Head of caudate nucleus (tissue), 42 donors: ENCODE data around the gene RAB4A.

Source experiments
- DNase-seq, 42 donors: peaks; one replicate each; pipeline versions ENCODE4 v3.0.0 to v3.0.0-alpha.2; 2020 to 2021; ENCODE audit warnings: mixed read lengths in 7 of 42
- intact Hi-C: fragments of 100-400 bp; cut with DNase I; formaldehyde crosslinking; loops from one replicate; pipeline ENCODE4 v1.15.0; 2022

The RAB4A gene

DNA sequence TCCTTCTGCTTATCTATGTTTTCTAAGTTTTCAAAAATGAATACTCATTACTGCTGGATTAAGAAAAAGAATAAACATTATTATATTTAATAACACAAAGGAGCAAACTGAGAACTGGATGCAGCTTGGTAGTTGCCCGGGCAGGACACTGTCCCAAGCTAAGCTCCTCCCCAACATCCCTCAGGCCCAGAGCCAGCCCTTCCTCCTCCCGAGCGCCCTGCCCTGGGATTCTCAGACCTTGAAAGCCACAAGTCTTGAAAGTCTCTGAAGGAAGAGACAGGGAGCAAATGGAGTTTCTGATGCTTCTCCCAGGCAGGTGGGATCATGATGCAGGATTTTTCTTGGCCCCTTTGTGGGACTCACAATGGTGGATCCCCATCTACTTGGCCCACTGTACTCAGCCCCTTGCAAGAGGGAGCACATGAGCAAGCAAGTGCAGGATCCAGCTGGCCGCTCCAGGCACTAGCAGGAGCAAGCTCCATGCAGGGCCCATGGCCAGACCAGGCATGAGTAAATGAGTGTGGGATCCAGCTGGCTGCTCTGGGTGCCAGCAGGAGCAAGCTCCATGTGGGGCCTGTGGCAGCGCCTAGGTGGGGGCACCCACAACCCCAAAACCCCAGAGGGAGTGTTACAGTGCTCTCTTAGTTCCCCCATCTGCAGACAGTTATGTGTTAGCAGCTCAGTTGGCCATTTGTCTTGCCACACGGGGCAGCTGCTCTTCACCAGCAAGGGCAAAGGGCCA, 32.1 kb upstream of the RAB4A start:
- peak; percentile 69 to 96 (median 88) for DNase-seq
- intact Hi-C loops: no loop called here

DNA sequence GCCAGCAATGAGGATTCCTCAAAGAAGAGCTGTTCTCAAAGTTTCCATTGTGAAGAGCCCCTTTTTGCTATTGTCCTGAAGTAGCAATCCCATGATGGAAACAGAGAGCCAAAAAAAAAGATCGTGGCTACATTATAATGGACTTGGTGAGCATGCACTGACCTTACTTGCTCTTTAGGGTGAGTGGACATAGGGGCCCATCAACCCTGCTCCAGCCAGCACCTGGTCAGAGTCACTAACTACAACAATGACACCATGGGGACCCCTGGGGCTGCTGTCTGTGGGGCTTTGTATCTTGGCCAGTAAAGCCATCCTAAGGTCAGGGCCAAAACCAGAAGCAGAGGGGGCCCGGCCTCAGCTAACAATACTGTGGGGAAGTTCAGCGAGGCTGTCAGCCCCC, 30.4 kb upstream of the RAB4A start:
- intact Hi-C loops: no loop called here
- no peak for DNase-seq

DNA sequence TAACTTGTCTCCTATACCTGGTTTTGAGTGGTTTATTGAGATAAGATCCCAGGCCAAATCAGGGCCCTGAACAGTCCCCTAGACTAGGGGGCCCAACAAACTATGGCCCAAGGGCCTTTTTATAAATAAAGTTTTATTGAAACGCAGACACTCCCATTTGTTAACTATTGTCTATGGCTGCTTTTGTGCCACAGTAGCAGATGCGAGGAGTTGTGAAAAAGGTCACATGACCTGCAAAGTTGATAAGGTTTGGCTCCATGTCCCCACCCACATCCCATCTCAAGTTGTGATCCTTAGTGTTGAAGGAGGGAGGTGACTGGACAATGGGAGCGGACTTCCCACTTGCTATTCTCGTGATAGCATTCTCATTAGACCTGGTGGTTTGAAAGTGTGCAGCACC, 29.5 kb upstream of the RAB4A start:
- intact Hi-C loops: no loop called here

DNA sequence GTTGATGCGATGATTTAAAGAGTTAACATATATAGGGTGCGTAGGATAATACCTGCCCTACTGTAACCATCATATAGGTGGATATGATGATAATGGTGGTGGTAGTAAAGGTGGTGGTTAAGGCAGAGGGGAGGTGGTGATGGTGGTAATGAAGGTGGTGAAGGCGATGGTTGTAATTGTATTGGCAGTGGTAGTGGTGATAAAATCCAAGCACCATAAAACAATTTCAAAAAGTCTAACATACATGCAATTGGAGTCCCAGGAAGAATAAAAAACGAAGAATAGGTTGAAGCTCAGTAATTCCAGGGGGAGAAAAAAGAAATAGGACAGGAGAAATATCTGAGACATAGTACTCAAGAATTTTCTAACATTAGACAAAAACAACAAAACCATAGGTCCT, 27.3 kb upstream of the RAB4A start:
- DNase-seq: no peak
- intact Hi-C loops: no loop called here

More for the DNA sequence above, 29.5 kb upstream of the RAB4A start:
- no peak for DNase-seq

DNA sequence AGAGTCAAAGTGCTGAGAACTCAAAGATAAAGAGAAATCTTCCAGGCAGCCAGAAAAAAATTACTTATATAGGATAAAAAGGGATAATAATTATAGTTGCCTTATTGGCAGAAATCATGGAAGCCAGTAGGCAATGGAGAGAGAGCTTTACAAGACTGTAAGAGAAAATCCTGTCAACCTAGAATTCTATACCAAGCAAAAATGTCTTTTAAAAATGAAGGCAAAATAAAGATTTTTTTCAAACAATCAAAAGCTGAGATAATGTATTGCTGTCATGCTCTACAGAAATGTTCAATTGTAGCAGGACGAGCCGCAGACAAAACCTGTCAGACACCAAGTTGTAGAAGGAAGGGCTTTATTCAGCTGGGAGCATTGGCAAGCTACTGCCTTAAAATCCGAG, 26.8 kb upstream of the RAB4A start:
- intact Hi-C loops: no loop called here
- no peak for DNase-seq

DNA sequence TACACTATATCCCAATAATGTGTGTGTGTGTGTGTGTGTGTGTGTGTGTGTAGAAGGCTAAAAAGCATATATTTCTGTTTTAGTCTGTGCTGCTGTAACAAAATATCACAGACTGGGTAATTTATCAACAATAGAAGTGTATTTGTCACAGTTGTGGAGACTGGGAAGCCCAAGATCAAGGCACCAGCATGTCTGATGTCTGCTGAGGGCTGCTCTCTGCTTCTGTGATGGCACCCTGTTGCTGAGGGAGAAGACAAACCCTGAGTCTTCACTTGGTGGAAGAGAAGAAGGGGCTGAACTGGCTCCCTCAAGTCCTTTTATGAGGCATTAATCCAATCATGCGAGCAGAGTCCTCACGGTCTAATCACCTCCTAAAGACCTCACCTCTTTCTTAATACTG, 23.0 kb upstream of the RAB4A start:
- intact Hi-C loops: no loop called here

DNA sequence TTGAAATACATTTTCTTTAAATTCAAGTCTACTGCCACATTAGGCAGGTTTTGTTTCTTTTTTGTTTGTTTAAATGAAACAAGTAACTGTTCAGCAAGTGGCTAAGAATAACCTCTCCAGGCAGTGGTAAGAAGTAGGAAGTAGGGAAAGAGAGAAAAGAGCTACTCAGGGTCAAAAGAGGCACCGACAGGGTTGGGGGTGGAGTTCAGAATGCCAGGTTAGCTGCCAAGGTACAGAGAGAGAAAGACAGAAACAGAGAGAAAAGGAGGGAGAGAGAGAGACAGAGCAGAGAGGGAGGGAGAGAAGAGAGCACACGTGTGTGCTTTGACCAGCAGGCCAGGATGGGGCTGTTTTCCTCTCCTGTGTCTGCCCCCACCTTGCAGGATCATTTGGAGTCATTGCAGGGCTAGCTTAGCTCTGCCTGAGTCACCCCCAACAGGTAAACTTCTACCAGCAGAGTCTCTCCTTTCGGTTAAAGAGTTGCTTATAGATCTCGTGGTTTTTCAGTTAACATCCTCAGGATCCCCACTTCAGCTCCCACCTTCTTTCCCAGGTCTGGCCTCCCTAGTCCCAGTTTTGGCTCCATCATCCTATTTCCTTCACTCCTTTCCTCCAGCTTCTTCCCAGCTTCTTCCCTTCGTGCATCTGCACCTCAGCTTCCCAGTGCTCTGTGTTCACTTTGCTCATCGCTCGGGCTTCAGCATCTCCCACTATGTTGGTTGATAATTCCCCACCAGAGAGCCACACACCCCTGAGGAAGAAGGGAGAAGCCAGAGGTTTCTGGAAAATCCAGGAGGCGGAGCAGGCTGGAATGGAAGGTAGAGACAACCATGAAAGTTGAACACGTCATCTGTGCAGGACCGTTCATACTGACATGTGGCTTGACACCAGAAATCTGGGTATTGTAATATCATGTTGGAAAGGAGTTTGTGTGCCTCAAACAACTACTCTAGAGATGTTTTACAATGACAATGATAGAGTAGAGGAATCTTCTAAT, 21.8 kb upstream of the RAB4A start:
- intact Hi-C loops: no loop called here
- peak in 2 of 42 donors; percentile 11 to 41 for DNase-seq

More for the DNA sequence above, 23.0 kb upstream of the RAB4A start:
- DNase-seq: peak in 1 of 42 donors; percentile 39

DNA sequence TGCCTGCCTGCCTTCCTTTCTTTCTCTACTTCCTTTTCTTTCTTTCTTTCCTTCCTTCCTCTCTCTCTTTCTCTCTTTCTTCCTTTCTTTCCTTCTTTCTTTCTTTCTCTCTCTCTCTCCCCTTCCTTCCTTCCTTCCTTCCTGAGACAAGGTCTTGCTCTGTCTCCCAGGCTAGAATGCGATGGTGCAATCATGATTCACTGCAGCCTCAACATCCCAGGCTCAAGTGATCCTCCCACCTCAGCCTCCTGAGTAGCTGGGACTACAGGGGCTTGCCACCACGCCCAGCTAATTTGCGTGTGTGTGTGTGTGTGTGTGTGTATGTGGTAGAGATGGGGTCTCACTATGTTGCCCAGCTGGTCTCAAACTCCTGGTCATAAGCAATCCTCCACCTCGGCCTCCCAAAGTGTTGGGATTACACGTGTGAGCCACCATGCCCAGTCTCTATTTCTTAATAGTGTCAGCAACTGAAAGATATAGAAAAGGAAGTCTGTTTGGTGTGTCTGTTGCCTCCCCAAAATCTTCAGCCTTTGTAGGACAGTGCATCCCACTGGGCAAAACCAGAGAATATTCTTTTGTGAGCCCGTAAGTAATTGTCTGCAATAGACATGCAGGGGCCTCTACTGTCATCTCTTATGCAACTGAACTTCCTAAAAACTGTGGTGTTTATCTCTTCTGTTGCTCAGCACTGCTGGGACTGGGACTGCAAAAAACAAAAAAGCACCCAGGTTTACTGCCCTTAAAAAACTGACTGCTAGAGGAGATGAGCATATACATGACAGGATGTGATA, 20.9 kb upstream of the RAB4A start:
- intact Hi-C loops: loop anchor here (10.0 kb wide), 1 partner anchor 585 kb away; no protein-coding TSS in a partner anchor
- peak in 2 of 42 donors; percentile 7 to 39 for DNase-seq

DNA sequence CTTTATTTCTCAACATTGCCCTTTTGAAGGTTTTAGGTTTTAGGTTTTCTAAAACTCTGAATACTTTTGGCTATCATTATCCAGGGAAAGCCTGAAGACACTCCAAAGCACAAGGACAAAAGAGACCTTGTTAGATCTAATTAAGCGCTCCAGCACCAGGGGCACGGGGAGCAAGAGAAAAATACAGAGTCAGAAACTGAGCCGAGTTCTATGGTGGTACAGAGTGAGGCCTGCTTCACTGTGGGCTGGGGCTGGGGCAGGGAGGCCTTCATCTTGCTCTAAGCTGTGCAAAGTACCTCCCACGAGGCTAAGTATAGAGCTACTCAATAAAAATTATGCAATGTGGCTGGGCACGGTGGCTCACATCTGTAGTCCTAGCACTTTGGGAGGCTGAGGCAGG, 19.7 kb upstream of the RAB4A start:
- intact Hi-C loops: loop anchor here (10.0 kb wide), 1 partner anchor 586 kb away; no protein-coding TSS in a partner anchor
- DNase-seq: peak in 22 of 42 donors; percentile 11 to 67 (median 42)

DNA sequence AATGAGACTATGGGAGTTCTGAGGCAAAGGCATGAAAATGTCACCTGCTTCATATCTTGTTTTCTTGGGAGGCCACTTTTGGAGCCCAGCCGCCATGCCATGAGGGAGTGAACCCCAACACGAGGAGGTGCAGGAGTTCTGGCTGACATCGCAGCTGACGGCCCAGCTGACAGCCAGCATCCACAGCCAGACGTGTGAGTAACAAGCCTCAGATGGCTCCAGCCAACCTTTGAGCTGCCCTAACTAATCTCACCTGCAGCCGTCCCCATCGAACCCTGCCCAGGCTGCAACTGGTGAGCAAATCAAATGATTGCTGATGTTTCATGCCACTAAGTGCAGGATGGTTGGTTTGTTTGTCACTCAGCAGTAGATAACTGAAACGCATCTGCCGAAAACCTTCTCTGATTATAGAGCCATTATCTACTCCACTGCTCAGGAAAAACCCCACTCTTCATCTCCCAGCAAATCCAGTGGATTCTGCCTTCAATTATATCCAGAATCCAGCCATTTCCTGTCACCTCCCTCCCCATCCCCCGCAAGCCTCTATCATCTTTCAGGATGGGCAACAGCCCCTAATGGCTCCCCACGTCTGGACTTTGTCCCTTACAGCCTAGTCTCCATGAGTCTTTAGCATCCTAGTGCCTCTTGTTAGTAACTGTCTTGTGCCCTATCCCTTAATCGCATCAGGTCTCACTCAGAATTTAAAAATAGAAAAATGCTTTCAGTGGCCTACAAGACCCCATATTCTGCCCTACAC, 18.5 kb upstream of the RAB4A start:
- intact Hi-C loops: loop anchor here (10.0 kb wide), 1 partner anchor 588 kb away; no protein-coding TSS in a partner anchor
- no peak for DNase-seq

DNA sequence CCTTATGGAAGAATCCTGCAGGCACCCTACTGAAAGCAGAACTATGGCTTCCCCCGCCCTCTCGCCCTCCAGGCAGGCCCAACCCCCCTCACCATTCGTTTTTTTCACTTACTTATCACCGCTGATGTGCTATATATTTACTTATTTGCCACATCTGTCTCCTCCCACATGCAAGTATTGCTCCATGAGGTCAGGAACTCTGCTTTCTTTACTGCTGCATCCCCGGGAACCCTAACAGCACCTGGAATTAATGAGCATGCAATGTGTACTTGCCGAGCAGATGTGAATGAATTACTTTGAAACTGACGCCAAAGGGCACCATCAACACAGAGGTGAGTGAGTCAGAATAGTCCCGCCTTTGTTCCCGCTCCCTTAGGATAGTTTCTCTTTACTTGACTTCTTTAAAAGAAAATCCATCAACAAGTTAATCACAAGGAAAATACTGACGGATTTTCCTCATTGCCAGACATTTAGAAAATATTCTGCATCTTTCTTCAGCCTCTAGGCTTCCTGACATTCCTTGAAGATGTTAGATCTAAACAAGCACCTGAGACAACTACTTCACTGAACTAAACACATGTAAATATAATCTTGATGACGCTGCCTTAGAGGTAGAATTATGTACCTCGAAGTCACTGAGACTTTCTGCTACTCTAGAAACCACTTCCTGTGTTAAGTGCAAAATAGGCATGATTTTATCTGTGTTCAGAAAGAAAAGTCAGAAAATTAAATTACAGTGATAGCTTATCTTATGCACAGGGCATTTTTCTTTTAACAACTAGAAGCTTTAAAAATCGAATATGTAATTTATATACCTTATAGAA, 17.5 kb upstream of the RAB4A start:
- DNase-seq: no peak
- intact Hi-C loops: loop anchor here (10.0 kb wide), 1 partner anchor 589 kb away; no protein-coding TSS in a partner anchor

DNA sequence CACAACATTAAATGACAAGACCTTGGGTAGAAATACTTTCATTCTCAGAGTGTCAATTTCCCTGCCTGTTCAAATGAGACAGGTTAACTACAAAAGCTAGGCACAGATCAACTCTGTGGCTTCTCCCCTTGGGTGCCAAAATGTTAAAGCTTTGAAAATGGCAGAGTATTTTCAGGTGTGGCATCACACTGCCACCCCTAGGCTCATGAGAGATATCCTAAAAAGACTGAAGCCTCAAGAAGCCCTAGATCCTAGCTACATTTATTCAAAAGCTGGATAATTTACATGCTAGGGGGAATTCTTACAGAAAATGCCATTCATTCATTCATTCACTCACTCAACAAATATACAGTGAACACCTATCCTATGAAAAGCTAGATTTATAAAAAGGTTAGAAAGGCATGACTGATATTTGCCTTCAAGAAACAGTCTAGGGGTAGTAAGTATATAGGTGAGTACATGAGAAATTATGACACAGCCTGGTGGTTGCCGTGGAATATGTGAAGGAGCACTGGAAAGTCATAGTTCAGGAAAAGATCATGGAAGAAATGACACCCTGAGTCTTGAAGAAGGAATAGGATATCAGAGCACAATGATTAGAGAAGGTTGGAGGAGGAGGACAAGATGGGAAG, 15.9 kb upstream of the RAB4A start:
- intact Hi-C loops: loop anchor here (5.0 to 10.0 kb wide), 3 partner anchors 87 to 590 kb away; partner anchors contain the start of gene CCSAP
- DNase-seq: peak in 13 of 42 donors; percentile 36 to 69 (median 51)

DNA sequence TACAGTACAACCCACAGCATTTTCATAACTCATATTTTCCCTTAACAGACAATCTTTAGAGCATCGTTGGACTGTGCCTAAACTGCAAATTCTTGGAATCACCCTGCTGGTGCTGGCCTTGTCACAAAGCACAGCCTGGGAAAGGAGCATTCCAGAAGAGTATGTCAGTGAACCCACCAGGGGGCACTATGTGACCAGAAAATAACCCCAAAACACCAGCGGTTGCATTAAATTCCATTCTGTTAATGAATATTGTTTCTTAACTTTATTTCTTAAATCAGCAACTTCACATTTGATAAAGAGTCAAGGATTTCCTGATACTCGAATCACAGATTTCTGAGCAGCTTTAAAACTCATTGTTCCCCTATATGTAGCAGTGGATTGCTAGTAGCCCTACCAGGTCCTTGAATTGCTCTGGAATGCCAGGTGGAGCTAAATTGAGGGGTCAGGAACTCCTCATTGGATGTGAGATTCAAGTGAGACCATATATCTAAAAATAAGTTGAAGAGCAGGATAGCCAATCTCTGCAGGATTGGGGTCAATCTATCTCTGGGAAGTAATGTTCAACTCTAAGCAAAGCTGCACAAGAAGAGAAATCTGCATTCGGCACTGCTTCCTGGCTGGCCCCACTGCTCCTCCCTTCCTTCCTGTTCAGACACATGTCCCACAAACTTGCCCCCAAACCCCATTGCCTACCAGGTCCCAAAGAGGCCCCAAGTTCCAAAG, 12.7 kb upstream of the RAB4A start:
- peak; percentile 28 to 93 (median 81) for DNase-seq
- intact Hi-C loops: loop anchor here (5.0 to 10.0 kb wide), 3 partner anchors 84 to 593 kb away; partner anchors contain the start of gene CCSAP

DNA sequence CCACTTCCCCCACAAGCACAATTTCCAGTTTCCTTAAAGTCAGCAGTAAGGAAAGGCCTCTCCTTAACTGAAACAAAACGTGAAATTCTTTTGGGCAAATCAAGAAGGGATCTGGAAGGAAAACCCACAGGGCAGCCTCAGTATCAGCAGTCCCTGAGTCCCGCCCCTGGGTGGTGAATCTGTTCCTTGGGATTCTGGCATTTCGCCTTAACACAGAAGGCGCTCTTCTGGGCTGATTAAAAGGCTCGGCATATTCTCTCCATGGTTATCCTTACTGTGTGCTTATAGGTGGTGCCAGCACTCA, 12.2 kb upstream of the RAB4A start:
- intact Hi-C loops: loop anchor here (5.0 to 10.0 kb wide), 3 partner anchors 84 to 594 kb away; partner anchors contain the start of gene CCSAP
- peak in 1 of 42 donors; percentile 42 for DNase-seq

DNA sequence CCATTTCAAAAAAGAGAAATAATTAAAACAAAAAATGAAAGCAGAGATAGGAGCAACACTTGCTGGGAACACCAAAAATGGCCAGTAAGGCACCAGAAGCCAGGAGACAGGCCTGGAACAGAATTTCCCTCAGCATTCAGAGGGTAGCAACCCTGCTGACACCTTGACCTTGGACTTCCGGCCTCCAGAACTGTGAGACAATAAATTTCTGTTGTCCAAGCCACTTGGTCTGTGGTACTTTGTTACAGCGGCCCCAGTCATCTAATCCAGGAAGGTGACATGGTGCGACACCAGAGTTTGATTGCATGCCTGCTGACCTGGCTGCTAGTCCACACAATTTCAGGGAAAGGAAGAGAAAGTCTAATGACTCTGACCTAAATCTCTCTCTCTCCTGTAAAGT, 10.6 kb upstream of the RAB4A start:
- intact Hi-C loops: no loop called here
- no peak for DNase-seq

DNA sequence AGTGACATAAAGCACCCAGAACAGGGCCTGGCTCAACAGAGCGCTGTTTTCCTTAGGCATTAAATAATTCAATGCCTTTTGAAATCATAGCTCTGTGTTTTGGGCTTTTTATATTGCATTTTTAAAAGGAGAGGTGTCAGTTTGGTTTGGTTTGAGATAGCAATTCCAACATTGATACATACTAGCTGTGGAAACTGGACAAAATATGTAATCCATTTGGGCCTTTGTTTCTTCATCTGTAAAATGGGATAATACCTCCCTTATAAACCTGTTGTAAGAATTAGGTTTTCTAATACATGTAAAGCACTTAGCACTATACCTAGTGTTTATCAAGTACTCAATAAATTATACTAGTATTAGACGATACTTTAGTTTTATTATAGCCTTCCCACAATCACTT, 8.7 kb upstream of the RAB4A start:
- DNase-seq: no peak
- intact Hi-C loops: no loop called here
